ENCODE data around the gene EPHB2. TPM values are rescaled to one million over a fixed set of nuclear protein-coding genes. Genes with fewer than 3 reads are reported as not detected.

EPHB2 gene
- polyA plus RNA-seq, 1 donor from 2014 or later: 22.8 TPM

- H3K79me2 ChIP-seq (replicated peaks; ENCODE audit: insufficient read depth, low read length): no peaks in the 10 kb centered on the region
- no peak for TF ChIP-seq REST (IDR thresholded peaks at IDR 0.05; ENCODE audit: borderline replicate concordance)
- no peak for TF ChIP-seq POLR2AphosphoS5 (IDR thresholded peaks at IDR 0.05)
- no peak for TF ChIP-seq MXI1 (conservative IDR thresholded peaks at IDR 0.05; ENCODE audit: poor library complexity, severe bottlenecking)
- no peak for TF ChIP-seq EP300 (conservative IDR thresholded peaks at IDR 0.05; ENCODE audit: poor library complexity, severe bottlenecking)
- TF ChIP-seq, protein P1, sequence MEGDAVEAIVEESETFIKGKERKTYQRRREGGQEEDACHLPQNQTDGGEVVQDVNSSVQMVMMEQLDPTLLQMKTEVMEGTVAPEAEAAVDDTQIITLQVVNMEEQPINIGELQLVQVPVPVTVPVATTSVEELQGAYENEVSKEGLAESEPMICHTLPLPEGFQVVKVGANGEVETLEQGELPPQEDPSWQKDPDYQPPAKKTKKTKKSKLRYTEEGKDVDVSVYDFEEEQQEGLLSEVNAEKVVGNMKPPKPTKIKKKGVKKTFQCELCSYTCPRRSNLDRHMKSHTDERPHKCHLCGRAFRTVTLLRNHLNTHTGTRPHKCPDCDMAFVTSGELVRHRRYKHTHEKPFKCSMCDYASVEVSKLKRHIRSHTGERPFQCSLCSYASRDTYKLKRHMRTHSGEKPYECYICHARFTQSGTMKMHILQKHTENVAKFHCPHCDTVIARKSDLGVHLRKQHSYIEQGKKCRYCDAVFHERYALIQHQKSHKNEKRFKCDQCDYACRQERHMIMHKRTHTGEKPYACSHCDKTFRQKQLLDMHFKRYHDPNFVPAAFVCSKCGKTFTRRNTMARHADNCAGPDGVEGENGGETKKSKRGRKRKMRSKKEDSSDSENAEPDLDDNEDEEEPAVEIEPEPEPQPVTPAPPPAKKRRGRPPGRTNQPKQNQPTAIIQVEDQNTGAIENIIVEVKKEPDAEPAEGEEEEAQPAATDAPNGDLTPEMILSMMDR (IDR thresholded peaks at IDR 0.05; ENCODE audit: poor library complexity, severe bottlenecking): no peak
- no peak for TF ChIP-seq RAD21 (conservative IDR thresholded peaks at IDR 0.05)
- TF ChIP-seq EZH2 (IDR thresholded peaks at IDR 0.05; ENCODE audit: borderline replicate concordance, insufficient read depth, low read length, poor library complexity, severe bottlenecking): no peak
- TF ChIP-seq SMC3 (conservative IDR thresholded peaks at IDR 0.05; ENCODE audit: poor library complexity): no peak
- no peak for TF ChIP-seq TAF1 (IDR thresholded peaks at IDR 0.05; ENCODE audit: low read depth)
- no peak overlapping the region for H3K4me2 ChIP-seq (ENCODE audit: low read length)
- H3K9me2 ChIP-seq (ENCODE audit: insufficient read depth, low read length): no peaks in the 10 kb centered on the region
- no peak overlapping the region for H2AFZ ChIP-seq (ENCODE audit: low read depth, low read length)
- H3K27me3 ChIP-seq (ENCODE audit: insufficient read depth, low read depth, low read length): no peaks in the 10 kb centered on the region
- peaks cover 9% of the 10 kb centered on the region for H3K9me3 ChIP-seq (ENCODE audit: low read length)
- no peaks in the 10 kb centered on the region for H4K20me1 ChIP-seq (ENCODE audit: insufficient read depth)
- H3K27ac ChIP-seq (ENCODE audit: low read length): no peak overlapping the region
- H3K36me3 ChIP-seq (ENCODE audit: insufficient read depth, low read length): no peaks in the 10 kb centered on the region
- no peak overlapping the region for H3K4me3 ChIP-seq (ENCODE audit: low read length)
- H3F3A ChIP-seq (ENCODE audit: insufficient read depth, low read length, poor library complexity, severe bottlenecking): no peaks in the 10 kb centered on the region
- H3K9ac ChIP-seq (ENCODE audit: low read length): no peak overlapping the region
Measured at GRCh38 chr1:22969304-22969709, 258.7 kb downstream of the EPHB2 start.

DNA sequence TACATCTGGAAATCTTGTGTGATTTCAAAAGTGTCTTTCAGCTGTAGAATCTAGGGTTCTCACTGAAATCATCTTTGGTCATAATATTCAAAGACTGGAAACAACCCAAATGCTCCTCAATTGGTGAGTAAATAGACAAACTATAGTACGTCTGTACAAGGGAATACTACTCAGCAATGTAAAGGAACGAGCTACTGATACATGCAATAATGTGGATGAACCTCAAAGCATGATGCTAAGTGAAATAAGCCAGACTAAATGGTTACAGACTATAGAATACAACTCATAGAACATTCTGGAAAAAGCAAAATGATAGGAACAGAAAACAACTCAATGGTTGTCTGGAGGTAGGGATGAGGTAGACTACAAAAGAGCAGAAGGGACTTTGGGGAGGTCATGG lies 259.5 kb downstream of the EPHB2 start:
- Histone ChIP-seq H3K9me2 (ENCODE audit: insufficient read depth, low read length) (no peaks in the 10 kb centered on the region), H2AFZ (ENCODE audit: low read depth, low read length) (no peak overlapping the region), H3K27me3 (ENCODE audit: insufficient read depth, low read depth, low read length) (no peaks in the 10 kb centered on the region), H3K9ac (ENCODE audit: low read length) (no peak overlapping the region), H3K4me3 (ENCODE audit: low read length) (no peak overlapping the region), H3K4me2 (ENCODE audit: low read length) (no peak overlapping the region), H3K27ac (ENCODE audit: low read length) (no peak overlapping the region), H3K36me3 (ENCODE audit: insufficient read depth, low read length) (no peaks in the 10 kb centered on the region), H3K9me3 (ENCODE audit: low read length) (peaks cover 9% of the 10 kb centered on the region), H3K79me2 (replicated peaks; ENCODE audit: insufficient read depth, low read length) (no peaks in the 10 kb centered on the region), H4K20me1 (ENCODE audit: insufficient read depth) (no peaks in the 10 kb centered on the region), H3F3A (ENCODE audit: insufficient read depth, low read length, poor library complexity, severe bottlenecking) (no peaks in the 10 kb centered on the region)
- no peak for TF ChIP-seq EZH2 (IDR thresholded peaks at IDR 0.05; ENCODE audit: borderline replicate concordance, insufficient read depth, low read length, poor library complexity, severe bottlenecking)

Small RNA genes lying within 50 kb of the gene (small RNA-seq; reads per million reads assigned to genes)
- gene MIR4253 (0 reads per million in 3 experiments), gene MIR4684 (0 to 1.0 (median 0) reads per million in 3 experiments)

Other genes with a start within 250 kb of the EPHB2 start
- 3.9 and 4.7 TPM in 2 replicates for gene EPHA8, start 147.3 kb upstream of the EPHB2 start, polyA plus RNA-seq
- gene C1QA, start 74.2 kb upstream of the EPHB2 start, polyA plus RNA-seq: not detected in 2 replicates
- gene C1QC, start 67.2 kb upstream of the EPHB2 start, polyA plus RNA-seq: not detected in 2 replicates
- not detected in 2 replicates for gene C1QB, start 57.6 kb upstream of the EPHB2 start, polyA plus RNA-seq